ENCODE data around the gene CLASRP.
"Not testable (repeated sequence)": the region's sequence is repeated elsewhere in the genome, so short reads cannot be mapped to it uniquely, and the experiment has no call there.

Gene CLASRP

GRCh38 chr19:45097776-45098520, 59.1 kb downstream of the CLASRP start:
- H3K27me3 ChIP-seq (ENCODE audit: control insufficient read depth, insufficient read depth, low read length), result no peaks in the 10 kb centered on the region
- no peak overlapping the region for H3K27ac ChIP-seq (ENCODE audit: low read depth, low read length)
- H3K4me1 ChIP-seq (ENCODE audit: control insufficient read depth, insufficient read depth, low read length), result peaks cover 15% of the 10 kb centered on the region
- H3K9ac ChIP-seq (ENCODE audit: low read length), result no peak overlapping the region
- no peaks in the 10 kb centered on the region for H3K36me3 ChIP-seq (ENCODE audit: control insufficient read depth, insufficient read depth, low read length)
- H3K4me3 ChIP-seq (ENCODE audit: low read length), result no peak overlapping the region

- H3K9ac ChIP-seq (ENCODE audit: low read length), result no peak overlapping the region
- H3K36me3 ChIP-seq (ENCODE audit: control insufficient read depth, insufficient read depth, low read length), result no peaks in the 10 kb centered on the region
- H3K27me3 ChIP-seq (ENCODE audit: control insufficient read depth, insufficient read depth, low read length), result no peaks in the 10 kb centered on the region
- H3K27ac ChIP-seq (ENCODE audit: low read depth, low read length), result no peak overlapping the region
- H3K4me1 ChIP-seq (ENCODE audit: control insufficient read depth, insufficient read depth, low read length), result peaks cover 15% of the 10 kb centered on the region
- no peak overlapping the region for H3K4me3 ChIP-seq (ENCODE audit: low read length)
These were observed 59.9 kb downstream of the CLASRP start for GRCh38 chr19:45098521-45099466.

- Histone ChIP-seq H3K27ac (ENCODE audit: low read depth, low read length) (no peak overlapping the region), H3K36me3 (ENCODE audit: control insufficient read depth, insufficient read depth, low read length) (no peaks in the 10 kb centered on the region), H3K27me3 (ENCODE audit: control insufficient read depth, insufficient read depth, low read length) (no peaks in the 10 kb centered on the region), H3K9ac (ENCODE audit: low read length) (no peak overlapping the region), H3K4me1 (ENCODE audit: control insufficient read depth, insufficient read depth, low read length) (peaks cover 10% of the 10 kb centered on the region), H3K4me3 (ENCODE audit: low read length) (no peak overlapping the region)
These were observed 60.8 kb downstream of the CLASRP start for GRCh38 chr19:45099467-45100191.

- H3K27ac ChIP-seq (ENCODE audit: low read depth, low read length), result no peak overlapping the region
- H3K4me1 ChIP-seq (ENCODE audit: control insufficient read depth, insufficient read depth, low read length), result peaks cover 10% of the 10 kb centered on the region
- H3K27me3 ChIP-seq (ENCODE audit: control insufficient read depth, insufficient read depth, low read length), result no peaks in the 10 kb centered on the region
- H3K4me3 ChIP-seq (ENCODE audit: low read length), result no peak overlapping the region
- no peak overlapping the region for H3K9ac ChIP-seq (ENCODE audit: low read length)
- no peaks in the 10 kb centered on the region for H3K36me3 ChIP-seq (ENCODE audit: control insufficient read depth, insufficient read depth, low read length)
These were observed 61.4 kb downstream of the CLASRP start for GRCh38 chr19:45100201-45100600.

GRCh38 chr19:45100846-45101252, 62.0 kb downstream of the CLASRP start:
- no peaks in the 10 kb centered on the region for H3K36me3 ChIP-seq (ENCODE audit: control insufficient read depth, insufficient read depth, low read length)
- peaks cover 10% of the 10 kb centered on the region for H3K4me1 ChIP-seq (ENCODE audit: control insufficient read depth, insufficient read depth, low read length)
- H3K9ac ChIP-seq (ENCODE audit: low read length), result no peak overlapping the region
- no peak overlapping the region for H3K4me3 ChIP-seq (ENCODE audit: low read length)
- no peaks in the 10 kb centered on the region for H3K27me3 ChIP-seq (ENCODE audit: control insufficient read depth, insufficient read depth, low read length)
- no peak overlapping the region for H3K27ac ChIP-seq (ENCODE audit: low read depth, low read length)

GRCh38 chr19:45101806-45102205, 63.0 kb downstream of the CLASRP start:
- no peaks in the 10 kb centered on the region for H3K27me3 ChIP-seq (ENCODE audit: control insufficient read depth, insufficient read depth, low read length)
- no peak overlapping the region for H3K4me3 ChIP-seq (ENCODE audit: low read length)
- H3K36me3 ChIP-seq (ENCODE audit: control insufficient read depth, insufficient read depth, low read length), result no peaks in the 10 kb centered on the region
- H3K27ac ChIP-seq (ENCODE audit: low read depth, low read length), result no peak overlapping the region
- H3K4me1 ChIP-seq (ENCODE audit: control insufficient read depth, insufficient read depth, low read length), result peaks cover 10% of the 10 kb centered on the region
- no peak overlapping the region for H3K9ac ChIP-seq (ENCODE audit: low read length)

- Histone ChIP-seq H3K27me3 (ENCODE audit: control insufficient read depth, insufficient read depth, low read length) (no peaks in the 10 kb centered on the region), H3K4me3 (ENCODE audit: low read length) (no peak overlapping the region), H3K27ac (ENCODE audit: low read depth, low read length) (no peak overlapping the region), H3K9ac (ENCODE audit: low read length) (no peak overlapping the region), H3K4me1 (ENCODE audit: control insufficient read depth, insufficient read depth, low read length) (peaks cover 10% of the 10 kb centered on the region), H3K36me3 (ENCODE audit: control insufficient read depth, insufficient read depth, low read length) (no peaks in the 10 kb centered on the region)
These were observed 63.6 kb downstream of the CLASRP start for GRCh38 chr19:45102481-45102880.

GRCh38 chr19:45103156-45103507, 64.3 kb downstream of the CLASRP start:
- Histone ChIP-seq H3K4me1 (ENCODE audit: control insufficient read depth, insufficient read depth, low read length) (peaks cover 8% of the 10 kb centered on the region), H3K27ac (ENCODE audit: low read depth, low read length) (no peak overlapping the region), H3K9ac (ENCODE audit: low read length) (no peak overlapping the region), H3K27me3 (ENCODE audit: control insufficient read depth, insufficient read depth, low read length) (no peaks in the 10 kb centered on the region), H3K4me3 (ENCODE audit: low read length) (peak overlapping the region; percentile 33), H3K36me3 (ENCODE audit: control insufficient read depth, insufficient read depth, low read length) (no peaks in the 10 kb centered on the region)

- Histone ChIP-seq H3K4me1 (ENCODE audit: control insufficient read depth, insufficient read depth, low read length) (peaks cover 5% of the 10 kb centered on the region), H3K9ac (ENCODE audit: low read length) (no peak overlapping the region), H3K4me3 (ENCODE audit: low read length) (peak overlapping the region; percentile 34), H3K27ac (ENCODE audit: low read depth, low read length) (no peak overlapping the region), H3K27me3 (ENCODE audit: control insufficient read depth, insufficient read depth, low read length) (no peaks in the 10 kb centered on the region), H3K36me3 (ENCODE audit: control insufficient read depth, insufficient read depth, low read length) (no peaks in the 10 kb centered on the region)
These were observed 64.9 kb downstream of the CLASRP start for GRCh38 chr19:45103508-45104319.

GRCh38 chr19:45104658-45105349, 66.0 kb downstream of the CLASRP start:
- no peaks in the 10 kb centered on the region for H3K27me3 ChIP-seq (ENCODE audit: control insufficient read depth, insufficient read depth, low read length)
- H3K9ac ChIP-seq (ENCODE audit: low read length), result no peak overlapping the region
- H3K4me3 ChIP-seq (ENCODE audit: low read length), result no peak overlapping the region
- no peaks in the 10 kb centered on the region for H3K36me3 ChIP-seq (ENCODE audit: control insufficient read depth, insufficient read depth, low read length)
- H3K4me1 ChIP-seq (ENCODE audit: control insufficient read depth, insufficient read depth, low read length), result peaks cover 5% of the 10 kb centered on the region
- no peak overlapping the region for H3K27ac ChIP-seq (ENCODE audit: low read depth, low read length)

- not testable (repeated sequence) for H3K9ac ChIP-seq (ENCODE audit: low read length); H3K27ac ChIP-seq (ENCODE audit: low read depth, low read length); H3K36me3 ChIP-seq (ENCODE audit: control insufficient read depth, insufficient read depth, low read length); H3K27me3 ChIP-seq (ENCODE audit: control insufficient read depth, insufficient read depth, low read length); H3K4me1 ChIP-seq (ENCODE audit: control insufficient read depth, insufficient read depth, low read length); H3K4me3 ChIP-seq (ENCODE audit: low read length)
These were observed 67.5 kb downstream of the CLASRP start for GRCh38 chr19:45106363-45106762.

Measured in rectal smooth muscle tissue (tissue), 1 donor.